ENCODE data around the gene HNRNPA0.

HNRNPA0 gene

DNA sequence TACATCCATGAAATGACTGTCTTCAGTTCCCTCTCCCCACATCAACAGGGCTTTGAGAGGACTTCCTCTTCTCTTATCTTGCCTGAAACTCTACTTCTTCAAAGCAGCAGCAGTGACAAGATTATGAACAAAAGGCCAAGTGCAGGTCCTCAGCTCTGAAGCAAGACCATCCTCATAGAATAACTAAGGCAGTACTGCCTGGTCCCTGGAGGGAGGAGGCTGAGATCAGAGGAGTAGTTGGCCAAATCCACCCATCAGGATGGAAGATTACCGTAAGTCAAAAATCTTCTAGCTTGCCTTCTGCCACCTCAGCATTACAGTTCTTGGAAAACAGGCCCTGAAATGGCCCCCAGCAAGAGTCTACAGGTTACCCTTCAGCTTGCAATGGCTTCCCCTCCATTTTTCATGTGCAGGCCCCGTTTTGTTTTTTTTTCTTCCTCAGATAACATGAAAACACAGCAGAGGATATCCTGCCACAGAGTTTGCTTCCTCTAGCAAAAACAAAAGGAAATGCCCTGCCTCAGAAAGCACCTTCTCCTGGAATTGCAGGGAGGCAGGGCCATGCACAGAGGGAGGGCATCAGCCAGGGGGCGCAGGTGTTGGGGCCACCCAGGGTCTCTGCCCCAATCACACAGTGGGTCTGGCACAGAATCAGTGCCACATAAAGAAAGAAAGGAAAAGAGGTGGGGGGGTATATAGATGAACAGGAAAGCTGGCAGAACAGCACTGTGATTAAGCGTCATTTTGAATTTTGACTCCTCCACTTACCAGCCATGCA lies 58.3 kb downstream of the HNRNPA0 start:
- H3K27ac Mint-ChIP-seq: peak overlapping the region; percentile 94
- no peaks in the 10 kb centered on the region for H3K9me3 Mint-ChIP-seq
- DNase-seq: peak; percentile 43
- peaks cover 51% of the 10 kb centered on the region for H3K4me1 Mint-ChIP-seq (ENCODE audit: low read depth)
- peaks cover 20% of the 10 kb centered on the region for H3K36me3 Mint-ChIP-seq (ENCODE audit: low read depth)
- H3K4me3 Mint-ChIP-seq: peak overlapping the region; percentile 64
- H3K27me3 Mint-ChIP-seq: no peaks in the 10 kb centered on the region

Data from activated T-cell treated with anti-CD3 and anti-CD28 coated beads, Interleukin-2, amount 50 U/mL, for 24 hours (primary cell).